CD1c-positive myeloid dendritic cell (primary cell): ENCODE data around the gene BEX3.

Experiments used
- DNase-seq: peaks from one replicate; pipeline ENCODE4 v3.0.0-alpha.2; 2016; ENCODE audit errors: extremely low spot score

BEX3 gene

GRCh38 chrX:103423955-103424638 lies 47.8 kb downstream of the BEX3 start:
- DNase-seq: no peak
